DLD1 (cell line): ENCODE measurements around the gene SULF2.

Experiments used
- in situ Hi-C: cut with HindIII; loops from 2 replicates; pipeline ENCODE4 v1.10.0; 2017; ENCODE audit warnings: low sequenced_read_pairs

Gene SULF2

DNA sequence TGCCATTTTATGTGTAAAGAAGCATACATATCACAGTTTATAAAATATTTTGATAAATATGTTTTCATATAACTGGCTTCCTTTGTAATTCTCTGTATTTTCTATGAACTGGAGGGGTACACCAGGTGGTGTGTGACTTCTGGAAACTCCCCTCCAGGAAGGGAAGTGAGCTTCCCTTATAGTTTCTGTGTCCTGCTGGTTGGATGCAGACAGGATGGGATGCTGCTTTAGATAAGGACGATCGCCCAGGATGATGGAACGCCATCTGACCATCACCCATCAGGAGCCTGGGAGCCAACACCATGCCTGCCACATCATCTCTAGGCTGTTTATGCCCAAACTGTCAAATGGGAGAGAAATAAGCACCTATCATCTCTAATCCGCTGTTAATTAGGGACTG lies 66.1 kb downstream of the SULF2 start:
- in situ Hi-C loops: no loop called here

DNA sequence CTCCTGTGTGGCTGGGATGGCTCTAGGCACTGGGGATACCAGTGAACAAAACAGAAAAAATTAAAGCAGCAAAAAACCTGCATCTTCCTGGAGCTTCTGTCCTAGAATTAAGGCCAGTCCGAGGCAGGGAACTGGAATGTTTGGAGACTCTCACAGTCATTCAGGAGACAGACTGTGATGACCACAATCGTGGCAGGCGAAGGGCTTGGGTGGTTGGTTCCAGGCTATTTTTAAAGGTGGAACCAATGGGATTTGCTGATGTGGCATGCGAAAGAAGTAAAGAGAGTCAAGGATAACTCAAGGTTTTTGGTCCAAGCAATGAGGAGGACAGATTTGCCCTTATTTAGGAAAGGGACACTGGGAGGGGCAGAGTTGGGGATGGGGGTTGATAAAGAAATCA lies 66.9 kb downstream of the SULF2 start:
- in situ Hi-C loops: no loop called here

DNA sequence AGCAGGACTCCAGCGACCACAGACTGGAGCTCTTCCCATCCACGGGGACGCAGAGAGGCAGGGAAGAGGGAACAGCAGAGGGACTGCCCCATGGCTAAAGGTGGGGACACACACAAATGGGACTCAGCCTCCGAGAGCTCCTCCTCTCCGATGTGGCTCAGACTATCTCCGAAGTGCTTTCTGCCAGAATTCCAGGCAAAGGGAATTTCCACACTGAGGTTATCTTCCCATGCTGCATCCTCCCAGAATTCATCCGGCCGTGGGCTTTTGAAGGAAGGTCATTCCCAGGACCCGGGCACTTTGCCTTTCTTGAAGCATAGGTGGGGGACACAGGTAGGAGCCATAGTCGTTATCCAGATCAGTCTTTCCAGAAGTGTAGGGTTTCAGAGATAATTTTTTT lies 67.9 kb downstream of the SULF2 start:
- in situ Hi-C loops: no loop called here

DNA sequence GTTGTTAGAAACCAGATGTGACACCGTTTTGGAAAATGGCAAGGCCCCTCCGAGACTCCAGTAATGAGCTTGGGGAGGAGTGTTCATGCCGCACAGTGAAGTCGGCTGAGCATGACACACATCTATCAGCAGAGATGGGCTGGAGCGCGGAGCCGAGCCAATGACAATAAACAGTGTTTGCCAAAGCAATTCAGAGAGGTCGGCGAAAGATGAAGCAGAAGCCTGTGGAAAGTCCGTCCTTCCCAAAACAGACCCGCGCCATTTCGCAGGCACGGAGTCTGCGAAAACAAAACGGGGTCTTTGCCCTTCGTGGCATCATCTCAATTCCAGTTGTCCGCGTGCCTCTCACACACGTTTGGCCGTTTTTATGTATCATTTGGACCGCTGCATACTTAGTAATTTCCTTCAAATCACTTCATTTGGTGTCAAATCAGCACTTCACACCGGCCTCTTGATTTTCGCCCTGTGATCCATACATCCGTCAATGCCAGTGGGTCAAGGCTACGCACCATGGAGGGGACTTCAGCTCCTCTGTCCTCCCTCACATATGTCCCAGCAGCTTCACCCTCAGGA lies 71.3 kb downstream of the SULF2 start:
- in situ Hi-C loops: no loop called here

DNA sequence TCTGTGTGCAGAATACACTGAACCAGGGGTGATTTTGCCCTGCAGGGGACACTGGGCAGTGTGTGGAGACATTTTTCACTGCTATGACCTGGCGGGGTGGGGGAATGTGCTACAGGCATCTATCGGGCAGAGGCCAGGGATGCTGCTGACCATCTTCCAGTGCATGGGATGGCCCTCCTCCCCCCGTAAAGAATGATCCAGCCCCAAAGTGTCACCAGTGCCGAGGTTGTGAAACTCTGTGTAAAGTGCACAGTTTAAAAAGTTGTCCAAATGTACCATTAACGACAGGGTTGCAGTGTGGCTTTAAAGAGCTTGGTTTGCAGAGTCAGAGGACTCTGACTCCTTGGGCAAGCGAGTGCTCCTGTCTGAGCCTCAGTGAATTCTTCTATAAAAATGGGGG lies 72.1 kb downstream of the SULF2 start:
- in situ Hi-C loops: no loop called here

- in situ Hi-C loops: no loop called here
Observed at GRCh38 chr20:47711046-47711752, 74.1 kb downstream of the SULF2 start.

DNA sequence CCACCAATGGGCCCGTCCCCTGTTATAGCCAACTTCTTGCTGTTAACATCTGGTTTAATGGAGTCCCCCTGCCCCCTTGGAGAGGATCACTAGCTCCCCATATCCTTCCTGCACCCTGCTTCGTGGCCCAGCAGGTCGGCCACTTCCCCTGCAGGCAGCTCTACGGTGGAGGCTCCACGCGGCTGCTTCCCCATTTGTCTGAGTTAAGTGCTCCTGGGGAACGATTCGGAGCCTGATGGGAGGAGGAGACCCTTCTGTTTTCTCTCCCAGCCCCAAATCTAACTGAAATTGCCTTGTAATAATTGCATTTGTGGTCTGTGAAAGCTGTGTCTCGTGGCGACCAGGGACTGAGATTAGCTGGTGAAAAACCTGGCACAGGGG lies 74.6 kb downstream of the SULF2 start:
- in situ Hi-C loops: no loop called here

DNA sequence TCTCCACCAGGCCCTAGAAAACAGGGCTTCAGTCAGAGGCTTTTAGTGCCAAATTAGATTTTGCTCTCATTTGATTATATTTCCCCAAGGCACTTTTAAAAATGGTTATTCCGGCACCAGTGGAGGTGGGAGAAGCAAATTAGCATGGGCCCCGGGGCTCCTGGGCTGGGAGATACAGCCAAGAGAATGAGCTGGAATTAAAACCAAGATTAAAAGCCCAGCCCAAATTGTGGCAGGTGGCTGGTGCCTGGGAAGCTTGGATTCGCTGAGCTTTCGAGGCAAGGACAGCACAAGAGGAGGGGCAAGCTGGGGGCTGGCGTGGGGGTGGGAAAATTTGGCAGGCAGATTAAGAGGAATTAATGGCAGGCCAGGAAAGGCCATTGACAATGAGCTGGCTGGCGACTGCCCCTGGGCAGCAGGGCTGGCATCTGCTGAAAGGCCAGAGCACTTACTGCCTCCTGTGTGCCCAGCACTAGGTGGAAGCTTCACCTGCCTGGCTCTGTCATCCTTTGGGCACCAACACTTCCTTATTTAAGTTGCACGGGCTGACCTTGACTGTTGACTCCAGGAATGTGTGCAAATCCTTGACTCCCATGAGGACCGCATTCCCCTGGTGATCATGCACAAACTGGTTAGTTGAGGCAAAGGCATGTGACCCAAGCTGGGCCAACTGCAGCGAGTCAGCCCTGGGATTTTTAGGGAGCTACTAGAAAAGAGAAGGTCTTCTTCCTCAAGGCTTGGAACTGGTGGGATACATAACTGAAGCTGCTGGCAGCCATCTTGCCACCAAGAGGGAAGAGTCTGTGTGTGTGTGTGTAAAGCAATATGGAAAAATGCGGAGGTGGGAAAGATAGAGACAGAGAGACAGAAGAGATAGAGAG lies 76.1 kb downstream of the SULF2 start:
- in situ Hi-C loops: no loop called here

DNA sequence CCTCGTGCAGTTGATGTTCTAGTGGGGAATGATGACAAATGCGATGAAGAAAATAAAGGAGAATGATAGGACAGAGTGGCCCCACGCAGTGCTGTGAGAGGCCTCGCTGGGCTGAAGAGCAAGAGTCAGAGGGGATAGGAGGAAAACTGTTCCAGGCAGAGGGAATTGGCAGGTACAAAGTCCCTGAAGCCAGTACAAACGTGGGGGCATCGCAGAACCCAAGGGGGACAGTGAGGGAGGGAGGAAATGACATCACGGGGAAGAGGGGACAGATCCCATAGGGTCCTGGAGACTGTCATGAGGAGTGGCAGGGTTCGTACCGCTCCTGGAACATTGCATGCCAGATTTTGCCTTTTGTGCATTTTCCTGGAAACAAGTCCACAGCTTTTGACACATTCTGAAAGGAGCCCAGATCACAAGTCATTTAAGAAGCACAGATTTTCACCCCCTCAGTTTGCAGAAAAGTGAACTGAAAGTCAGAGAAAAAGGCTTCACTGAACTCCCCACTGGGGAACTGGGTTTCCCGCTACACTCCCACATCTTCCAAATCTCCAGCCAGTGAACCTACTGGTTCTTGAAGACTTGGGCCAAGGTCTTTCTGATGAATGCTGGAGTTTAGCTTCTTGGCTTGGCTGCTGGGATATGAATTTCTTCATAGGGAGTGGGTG lies 77.0 kb downstream of the SULF2 start:
- in situ Hi-C loops: no loop called here

GRCh38 chr20:47706345-47706744 lies 78.9 kb downstream of the SULF2 start:
- in situ Hi-C loops: no loop called here

- in situ Hi-C loops: no loop called here
Observed at GRCh38 chr20:47705497-47705856, 79.8 kb downstream of the SULF2 start.

DNA sequence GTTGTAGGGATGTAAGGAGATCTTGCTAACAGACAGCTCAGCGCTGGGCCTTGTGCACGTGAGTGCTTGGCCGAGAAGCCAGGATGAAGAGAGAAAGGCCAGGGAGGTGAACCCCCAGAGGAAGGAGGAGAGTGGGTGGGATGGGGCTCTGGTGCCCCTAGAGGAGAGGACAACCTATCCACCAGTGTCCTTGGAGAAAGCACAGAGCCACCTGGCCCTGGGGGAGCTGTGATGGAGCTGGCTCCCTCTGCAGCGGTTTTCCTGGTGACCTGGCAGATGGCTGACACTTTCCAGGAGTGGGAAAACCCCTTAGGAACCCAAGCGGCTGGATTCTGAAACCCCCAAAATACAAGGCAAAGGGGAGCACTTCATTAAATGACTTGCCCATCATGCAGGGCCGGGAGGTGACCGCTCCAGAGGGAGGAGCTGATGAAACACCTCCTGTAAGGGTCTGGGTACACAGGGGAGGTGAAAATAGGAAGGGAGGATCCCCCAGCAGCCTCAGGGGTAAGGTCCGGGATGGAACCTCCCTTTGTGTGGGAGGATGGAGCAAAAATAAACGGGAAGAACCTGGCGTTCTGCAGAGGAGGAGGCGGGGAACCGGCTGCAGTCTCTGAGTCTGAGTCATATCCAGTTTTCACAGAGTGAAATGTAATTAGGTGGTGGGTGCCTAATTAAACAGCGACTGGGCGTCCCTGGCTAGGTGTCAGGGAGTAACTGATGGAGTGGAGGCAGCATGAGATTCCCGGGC lies 80.4 kb downstream of the SULF2 start:
- in situ Hi-C loops: loop anchor here (5.0 kb wide), 1 partner anchor 43 kb away; no protein-coding TSS in a partner anchor

DNA sequence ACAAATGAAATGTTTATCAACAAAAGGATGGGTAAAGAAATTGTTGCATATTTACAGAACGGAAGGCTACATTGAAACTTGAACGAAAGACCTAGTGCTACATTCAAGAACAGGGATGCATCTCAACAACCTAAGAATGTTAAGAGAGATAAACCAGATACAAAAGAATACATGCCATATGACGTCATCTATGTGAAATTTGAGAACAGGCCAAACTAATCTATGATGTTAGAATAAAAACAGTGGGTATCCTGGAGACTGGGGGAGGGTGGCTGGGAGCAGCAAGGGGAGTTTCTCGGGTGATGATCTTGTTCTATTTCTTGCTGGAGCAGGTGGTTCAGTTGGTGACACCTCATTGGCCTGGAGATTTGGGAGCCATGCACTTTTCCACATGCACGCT lies 81.5 kb downstream of the SULF2 start:
- in situ Hi-C loops: loop anchor here (5.0 kb wide), 1 partner anchor 41 kb away; no protein-coding TSS in a partner anchor

DNA sequence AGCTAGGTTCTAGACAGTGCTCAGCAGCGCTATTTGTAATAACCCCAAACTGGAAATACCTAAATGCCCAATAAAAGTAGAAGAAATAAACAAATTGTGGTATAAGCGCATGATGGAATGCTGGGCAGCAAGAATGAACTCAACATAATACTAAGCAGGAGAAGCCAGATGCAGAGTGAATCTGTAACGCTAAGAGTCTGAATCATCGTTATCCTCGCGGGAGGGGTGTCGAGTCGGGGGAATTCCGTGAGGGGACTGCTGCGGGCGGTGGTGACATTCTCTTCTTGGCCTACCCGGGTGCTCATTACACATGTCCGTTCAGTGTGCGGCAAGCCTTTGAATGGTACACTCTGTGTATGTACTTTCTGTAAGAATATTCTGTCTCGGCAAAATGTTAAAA lies 83.7 kb downstream of the SULF2 start:
- in situ Hi-C loops: loop anchor here (5.0 kb wide), 1 partner anchor 39 kb away; no protein-coding TSS in a partner anchor

GRCh38 chr20:47700327-47700726 lies 85.0 kb downstream of the SULF2 start:
- in situ Hi-C loops: loop anchor here (5.0 kb wide), 1 partner anchor 38 kb away; no protein-coding TSS in a partner anchor

- in situ Hi-C loops: loop anchor here (5.0 kb wide), 1 partner anchor 38 kb away; no protein-coding TSS in a partner anchor
Observed at GRCh38 chr20:47699818-47700217, 85.5 kb downstream of the SULF2 start.

DNA sequence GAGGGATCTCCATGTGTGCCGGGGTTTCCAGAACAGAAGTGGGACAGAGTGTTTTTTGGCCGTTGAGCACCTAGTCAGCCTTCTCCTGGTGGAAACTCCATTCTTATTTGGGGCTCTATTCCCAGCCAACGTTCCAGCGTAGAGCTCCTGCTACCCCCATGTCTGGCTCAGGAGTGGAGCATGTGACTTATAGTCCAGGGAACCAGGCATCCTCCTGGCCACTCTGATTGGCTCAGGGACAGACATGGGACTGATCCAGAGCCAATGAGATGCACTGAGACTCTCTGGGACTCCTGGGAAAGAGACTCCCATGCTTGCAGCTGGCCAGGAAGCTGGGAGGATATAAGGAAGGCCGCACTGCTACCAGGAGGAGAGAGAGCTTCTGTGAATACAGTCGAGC lies 87.1 kb downstream of the SULF2 start:
- in situ Hi-C loops: no loop called here

DNA sequence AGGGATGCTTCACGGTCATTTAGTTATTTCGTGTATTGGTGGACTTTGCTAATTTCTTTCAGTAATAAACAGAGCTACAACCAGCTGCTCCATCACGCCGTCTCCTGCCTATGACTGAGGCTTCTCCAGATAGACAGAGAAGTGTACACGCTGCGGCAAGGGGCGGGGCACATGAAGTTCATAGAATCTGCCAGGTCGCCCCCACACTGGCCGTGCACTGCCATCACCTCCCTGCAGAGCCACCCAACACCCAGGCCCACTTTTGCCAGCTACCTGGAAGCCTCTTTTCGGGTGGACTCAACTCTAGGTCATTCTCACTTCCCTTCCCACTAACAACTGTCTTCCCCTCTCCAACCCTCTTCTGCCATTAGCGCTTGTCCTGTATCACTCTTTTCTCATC lies 88.4 kb downstream of the SULF2 start:
- in situ Hi-C loops: no loop called here

GRCh38 chr20:47694021-47694818 lies 91.1 kb downstream of the SULF2 start:
- in situ Hi-C loops: no loop called here

DNA sequence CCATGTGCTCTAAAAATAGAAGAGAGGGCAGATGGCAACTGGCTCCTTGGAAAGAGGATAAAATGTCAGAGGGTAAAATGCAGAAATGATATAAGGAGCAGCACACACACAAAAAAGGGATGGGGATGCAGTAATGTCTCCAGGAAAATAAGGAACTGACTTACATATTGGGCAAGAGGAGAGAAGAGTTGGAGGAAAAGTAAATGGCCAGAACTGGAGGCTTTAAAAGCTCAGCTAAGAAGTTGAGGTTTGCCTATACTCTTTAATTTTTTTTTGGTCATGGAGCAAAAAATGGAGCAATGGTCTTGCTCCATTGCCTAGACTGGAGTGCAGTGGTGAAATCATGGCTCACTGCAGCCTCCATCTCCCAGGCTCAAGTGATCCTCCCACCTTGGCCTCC lies 93.7 kb downstream of the SULF2 start:
- in situ Hi-C loops: no loop called here
